ENCODE data around the gene KRTAP12-3.

Gene KRTAP12-3

GRCh38 chr21:44703731-44704635 lies 46.3 kb downstream of the KRTAP12-3 start:
- DNase-seq, result peak; percentile 21

GRCh38 chr21:44704636-44705001 lies 46.9 kb downstream of the KRTAP12-3 start:
- no peak for DNase-seq

- DNase-seq, result peak; percentile 22
Observed at GRCh38 chr21:44706026-44706705, 48.4 kb downstream of the KRTAP12-3 start.

DNA sequence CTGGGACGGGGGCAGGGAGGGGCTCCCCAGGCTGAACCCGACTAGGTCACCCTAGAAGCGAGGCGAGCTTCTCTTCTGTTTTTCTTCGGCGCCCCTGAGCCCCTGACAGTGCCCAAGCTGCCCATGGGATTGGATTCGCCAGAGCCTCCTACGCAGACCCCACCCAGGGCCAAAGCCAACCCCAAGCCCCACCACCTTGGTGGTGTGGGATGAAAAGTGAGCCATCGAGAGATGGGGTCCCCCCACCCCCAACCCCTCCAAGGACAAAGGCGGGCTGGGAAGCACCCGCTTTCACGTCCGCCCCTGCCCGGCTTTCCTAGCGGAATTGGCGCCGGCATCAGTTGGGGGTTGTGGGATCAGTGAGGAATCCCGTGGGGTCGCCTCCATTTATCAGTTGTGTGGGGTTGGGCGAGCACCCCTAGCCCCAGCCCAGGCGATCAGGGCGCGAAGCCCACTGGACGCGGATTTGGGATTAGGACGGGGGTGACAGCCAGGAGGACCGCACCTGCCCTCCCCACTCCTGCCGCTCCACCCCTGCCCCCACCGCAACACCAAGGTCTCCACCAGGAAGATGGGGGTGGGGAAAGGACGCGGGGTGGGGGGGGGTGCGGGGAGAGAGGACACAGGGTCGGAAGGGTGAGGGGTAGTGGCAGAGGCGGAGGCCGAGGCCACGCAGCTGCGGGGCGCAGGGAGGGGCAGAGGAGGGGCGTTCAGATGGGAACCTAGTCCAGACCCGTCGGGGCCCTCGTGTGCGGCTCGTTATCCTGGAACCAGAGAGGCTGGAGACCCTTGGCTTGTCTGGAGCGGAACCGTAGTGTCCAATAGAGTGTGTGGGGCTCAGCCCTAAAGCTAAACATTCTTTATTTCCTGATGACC lies 49.2 kb downstream of the KRTAP12-3 start:
- peak; percentile 19 for DNase-seq
